ENCODE measurements around the gene SPINK5.

DNA sequence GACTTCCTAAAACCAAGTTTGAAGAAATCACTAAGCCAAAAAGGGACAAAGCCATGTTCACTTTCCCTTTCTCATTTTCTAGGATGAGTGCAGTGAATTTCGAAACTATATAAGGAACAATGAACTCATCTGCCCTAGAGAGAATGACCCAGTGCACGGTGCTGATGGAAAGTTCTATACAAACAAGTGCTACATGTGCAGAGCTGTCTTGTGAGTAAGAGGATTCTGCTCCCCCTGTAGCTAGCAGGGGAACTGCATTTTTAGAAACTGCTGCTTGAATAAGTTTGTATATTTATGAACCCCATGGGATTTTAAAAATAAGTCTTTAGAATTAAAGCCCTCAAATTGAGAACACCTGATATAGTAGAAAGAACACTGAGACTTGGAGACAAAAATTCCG lies 61.9 kb downstream of the SPINK5 start:
- TF ChIP-seq, protein P1, sequence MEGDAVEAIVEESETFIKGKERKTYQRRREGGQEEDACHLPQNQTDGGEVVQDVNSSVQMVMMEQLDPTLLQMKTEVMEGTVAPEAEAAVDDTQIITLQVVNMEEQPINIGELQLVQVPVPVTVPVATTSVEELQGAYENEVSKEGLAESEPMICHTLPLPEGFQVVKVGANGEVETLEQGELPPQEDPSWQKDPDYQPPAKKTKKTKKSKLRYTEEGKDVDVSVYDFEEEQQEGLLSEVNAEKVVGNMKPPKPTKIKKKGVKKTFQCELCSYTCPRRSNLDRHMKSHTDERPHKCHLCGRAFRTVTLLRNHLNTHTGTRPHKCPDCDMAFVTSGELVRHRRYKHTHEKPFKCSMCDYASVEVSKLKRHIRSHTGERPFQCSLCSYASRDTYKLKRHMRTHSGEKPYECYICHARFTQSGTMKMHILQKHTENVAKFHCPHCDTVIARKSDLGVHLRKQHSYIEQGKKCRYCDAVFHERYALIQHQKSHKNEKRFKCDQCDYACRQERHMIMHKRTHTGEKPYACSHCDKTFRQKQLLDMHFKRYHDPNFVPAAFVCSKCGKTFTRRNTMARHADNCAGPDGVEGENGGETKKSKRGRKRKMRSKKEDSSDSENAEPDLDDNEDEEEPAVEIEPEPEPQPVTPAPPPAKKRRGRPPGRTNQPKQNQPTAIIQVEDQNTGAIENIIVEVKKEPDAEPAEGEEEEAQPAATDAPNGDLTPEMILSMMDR (IDR thresholded peaks at IDR 0.05), result no peak
- no peak for TF ChIP-seq POLR2A (IDR thresholded peaks at IDR 0.05; ENCODE audit: low read depth)
